Measurements from ENCODE around the gene TMEM37.

Gene TMEM37

DNA sequence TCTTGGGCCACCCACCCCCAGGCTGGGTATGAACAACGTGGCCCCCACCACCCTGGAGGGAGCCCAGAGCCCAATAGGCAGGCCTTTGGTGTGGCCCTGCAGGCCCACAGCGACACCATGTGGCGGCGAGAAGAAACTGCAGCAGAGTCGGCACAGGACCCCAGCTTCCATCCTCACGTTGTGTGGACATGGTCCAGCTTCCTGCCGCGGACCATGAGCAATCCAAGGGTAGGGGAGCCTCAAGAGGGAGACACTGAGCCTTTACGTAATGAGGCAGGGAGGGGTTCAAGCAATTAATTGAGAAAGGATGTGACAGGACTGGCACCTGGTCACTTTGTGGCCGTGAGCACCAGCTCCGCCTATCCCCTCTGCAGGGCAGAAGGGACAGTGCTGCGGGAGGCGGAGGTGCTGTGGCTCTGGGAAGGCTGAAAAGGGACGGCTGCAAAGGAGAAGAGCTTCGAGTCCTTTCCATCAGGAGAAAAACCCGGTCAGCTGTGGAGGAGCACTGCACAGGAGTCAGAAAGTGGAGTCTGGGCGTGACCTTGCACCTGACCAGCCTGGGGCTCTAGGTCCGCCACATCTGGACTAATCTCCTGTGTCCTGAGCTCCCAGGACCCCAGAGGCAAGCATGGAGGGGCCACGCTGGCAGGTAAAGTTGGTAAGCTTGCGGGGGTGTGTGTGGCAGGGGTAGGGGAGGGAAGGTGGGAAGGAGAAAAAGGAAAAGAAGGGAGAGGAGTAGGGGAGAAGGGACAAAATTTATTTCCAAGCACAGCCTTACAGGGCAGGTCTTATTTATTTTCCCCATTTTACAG lies 44.9 kb downstream of the TMEM37 start:
- in situ Hi-C loops (cut with HindIII; ENCODE audit: low sequenced_read_pairs) = no loop called here
- TF ChIP-seq, protein P1, sequence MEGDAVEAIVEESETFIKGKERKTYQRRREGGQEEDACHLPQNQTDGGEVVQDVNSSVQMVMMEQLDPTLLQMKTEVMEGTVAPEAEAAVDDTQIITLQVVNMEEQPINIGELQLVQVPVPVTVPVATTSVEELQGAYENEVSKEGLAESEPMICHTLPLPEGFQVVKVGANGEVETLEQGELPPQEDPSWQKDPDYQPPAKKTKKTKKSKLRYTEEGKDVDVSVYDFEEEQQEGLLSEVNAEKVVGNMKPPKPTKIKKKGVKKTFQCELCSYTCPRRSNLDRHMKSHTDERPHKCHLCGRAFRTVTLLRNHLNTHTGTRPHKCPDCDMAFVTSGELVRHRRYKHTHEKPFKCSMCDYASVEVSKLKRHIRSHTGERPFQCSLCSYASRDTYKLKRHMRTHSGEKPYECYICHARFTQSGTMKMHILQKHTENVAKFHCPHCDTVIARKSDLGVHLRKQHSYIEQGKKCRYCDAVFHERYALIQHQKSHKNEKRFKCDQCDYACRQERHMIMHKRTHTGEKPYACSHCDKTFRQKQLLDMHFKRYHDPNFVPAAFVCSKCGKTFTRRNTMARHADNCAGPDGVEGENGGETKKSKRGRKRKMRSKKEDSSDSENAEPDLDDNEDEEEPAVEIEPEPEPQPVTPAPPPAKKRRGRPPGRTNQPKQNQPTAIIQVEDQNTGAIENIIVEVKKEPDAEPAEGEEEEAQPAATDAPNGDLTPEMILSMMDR (IDR thresholded peaks at IDR 0.05; ENCODE audit: low read depth, low read length) = peak; percentile 94
- DNase-seq (ENCODE audit: low read depth, low spot score) = peak; percentile 62
- H3K4me3 ChIP-seq (ENCODE audit: low read depth, low read length) = no peak overlapping the region

DNA sequence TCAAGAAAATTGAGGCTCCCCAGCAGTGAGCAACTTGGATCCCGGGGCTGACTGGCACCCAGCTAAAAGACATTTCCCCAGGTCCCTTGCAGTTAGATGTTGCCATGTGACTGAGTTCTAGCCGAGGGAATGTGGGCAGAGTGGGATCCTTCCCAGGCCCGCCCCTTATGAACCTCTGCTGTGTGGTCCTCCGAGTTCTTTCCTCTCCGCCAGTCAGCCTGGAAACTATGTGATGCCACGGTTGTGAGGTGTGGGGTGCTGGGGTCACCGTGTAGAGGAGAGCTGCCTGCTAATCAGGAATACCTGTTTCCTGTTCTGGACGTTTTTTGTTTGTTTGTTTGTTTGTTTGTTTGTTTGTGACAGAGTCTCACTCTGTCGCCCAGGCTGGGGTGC lies 45.5 kb downstream of the TMEM37 start:
- TF ChIP-seq, protein P1 (IDR thresholded peaks at IDR 0.05; ENCODE audit: low read depth, low read length) = no peak
- in situ Hi-C loops (cut with HindIII; ENCODE audit: low sequenced_read_pairs) = no loop called here
- DNase-seq (ENCODE audit: low read depth, low spot score) = no peak
- H3K4me3 ChIP-seq (ENCODE audit: low read depth, low read length) = no peak overlapping the region

DNA sequence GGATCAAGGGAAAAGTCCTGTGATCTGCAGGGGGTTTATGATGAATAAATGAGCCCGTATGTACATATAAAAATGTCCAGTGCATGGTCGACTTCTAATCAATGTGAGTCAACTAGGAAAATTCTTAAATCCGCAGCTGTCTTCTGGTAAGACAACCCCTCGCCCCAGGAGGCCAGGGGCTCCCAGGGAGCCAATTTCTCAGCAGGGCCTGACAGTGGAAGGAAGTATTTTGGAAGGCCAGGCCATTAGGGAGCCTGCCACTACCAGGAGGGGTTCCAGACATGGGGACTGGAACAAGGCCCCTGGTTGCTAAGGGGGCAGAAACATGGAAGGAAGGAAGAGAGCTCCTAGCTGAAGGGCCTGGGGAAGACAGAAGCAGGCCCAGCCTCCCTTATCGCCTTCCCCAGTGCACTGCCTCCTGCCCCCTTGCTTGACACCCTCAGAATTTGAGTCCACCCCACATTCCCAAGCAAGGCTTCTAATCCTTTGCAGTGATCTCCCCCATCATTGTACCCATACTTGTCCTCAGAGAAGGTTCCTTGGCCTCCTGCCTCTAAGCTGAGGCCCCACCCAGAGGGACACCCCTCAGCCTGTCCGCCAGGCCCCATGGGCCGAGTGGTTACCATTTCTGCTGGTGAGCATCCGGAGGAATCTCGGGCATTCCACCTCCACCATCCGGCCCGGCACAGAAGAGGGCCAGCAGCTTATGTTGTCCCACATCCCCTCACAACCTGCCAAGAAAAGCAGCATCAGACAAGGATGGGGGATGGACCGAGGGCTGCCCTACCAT lies 46.7 kb downstream of the TMEM37 start:
- TF ChIP-seq, protein P1 (IDR thresholded peaks at IDR 0.05; ENCODE audit: low read depth, low read length) = no peak
- in situ Hi-C loops (cut with HindIII; ENCODE audit: low sequenced_read_pairs) = no loop called here
- no peak for DNase-seq (ENCODE audit: low read depth, low spot score)
- H3K4me3 ChIP-seq (ENCODE audit: low read depth, low read length) = no peak overlapping the region

DNA sequence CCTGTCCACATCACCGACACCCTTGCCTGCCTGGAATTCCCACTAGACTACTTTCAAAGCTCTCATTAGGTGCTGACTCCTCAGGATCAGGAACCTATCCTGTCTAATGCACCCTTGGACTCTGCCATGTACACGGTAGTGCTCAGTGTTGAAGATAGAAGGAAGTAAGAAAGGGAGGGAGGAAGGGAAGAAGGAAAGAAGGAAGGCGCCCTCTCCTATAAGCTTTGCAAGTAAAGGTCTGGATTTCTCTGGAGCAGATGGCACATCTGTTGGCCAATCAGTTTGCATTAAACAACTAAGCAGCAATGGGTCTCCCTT lies 47.3 kb downstream of the TMEM37 start:
- TF ChIP-seq, protein P1 (IDR thresholded peaks at IDR 0.05; ENCODE audit: low read depth, low read length) = no peak
- in situ Hi-C loops (cut with HindIII; ENCODE audit: low sequenced_read_pairs) = no loop called here
- no peak overlapping the region for H3K4me3 ChIP-seq (ENCODE audit: low read depth, low read length)
- no peak for DNase-seq (ENCODE audit: low read depth, low spot score)

DNA sequence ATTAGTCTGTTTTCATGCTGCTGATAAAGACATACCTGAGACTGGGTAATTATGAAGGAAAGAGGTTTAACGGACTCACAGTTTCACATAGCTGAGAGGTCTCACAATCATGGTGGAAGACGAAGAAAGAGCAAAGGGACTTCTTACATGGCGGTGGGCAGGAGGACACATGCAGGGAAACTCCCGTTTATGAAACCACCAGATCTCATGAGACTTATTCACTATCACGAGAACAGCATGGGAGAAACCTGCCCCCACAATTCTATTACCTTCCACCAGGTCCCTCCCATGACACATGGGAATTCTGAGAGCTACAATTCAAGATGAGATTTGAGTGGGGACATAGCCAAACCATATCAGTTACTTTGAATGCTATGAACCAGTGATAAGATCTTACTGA lies 48.5 kb downstream of the TMEM37 start:
- TF ChIP-seq, protein P1 (IDR thresholded peaks at IDR 0.05; ENCODE audit: low read depth, low read length) = no peak
- in situ Hi-C loops (cut with HindIII; ENCODE audit: low sequenced_read_pairs) = no loop called here
- no peak for DNase-seq (ENCODE audit: low read depth, low spot score)
- H3K4me3 ChIP-seq (ENCODE audit: low read depth, low read length) = no peak overlapping the region

DNA sequence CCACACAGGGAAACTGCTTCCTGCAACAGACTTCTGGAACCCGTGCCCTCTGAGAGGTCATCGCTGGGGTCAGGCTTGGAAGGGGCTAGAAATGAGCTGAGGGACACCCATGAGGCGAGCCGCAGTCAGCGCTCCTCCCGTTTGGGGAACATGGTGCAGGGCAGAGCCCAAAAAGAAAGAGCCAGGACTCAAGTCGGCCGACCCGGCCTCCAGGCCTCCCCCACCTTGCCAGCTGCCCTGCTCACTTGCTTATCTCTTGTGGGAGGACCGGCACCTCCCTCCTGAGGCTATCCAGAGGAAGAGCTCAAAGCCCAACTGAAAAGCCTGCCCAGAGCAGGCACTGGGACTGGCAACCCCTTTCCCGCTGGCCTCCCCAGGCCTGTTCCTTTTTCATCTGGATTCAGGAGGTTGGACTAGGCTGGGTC lies 49.1 kb downstream of the TMEM37 start:
- H3K4me3 ChIP-seq (ENCODE audit: low read depth, low read length) = no peak overlapping the region
- TF ChIP-seq, protein P1 (IDR thresholded peaks at IDR 0.05; ENCODE audit: low read depth, low read length) = no peak
- no peak for DNase-seq (ENCODE audit: low read depth, low spot score)
- in situ Hi-C loops (cut with HindIII; ENCODE audit: low sequenced_read_pairs) = no loop called here
